NB4 (cell line): ENCODE results near the gene MRPL50.

Experiments
- DNase-seq: peaks from one replicate; pipeline ENCODE4 v3.0.0; 2010; ENCODE audit warnings: low read depth
- H3K4me3 ChIP-seq: one replicate; pipeline ENCODE4 v1.5.1; 2011; ENCODE audit warnings: mild to moderate bottlenecking, low read depth, low read length, moderate library complexity
- CTCF ChIP-seq: IDR thresholded peaks from one replicate; pipeline ENCODE4 v1.5.1; 2012; ENCODE audit warnings: low read depth, low read length
- MAX ChIP-seq: IDR thresholded peaks from 2 replicates; pipeline ENCODE4 v1.6.1; 2011; ENCODE audit warnings: low read depth, low read length
- MYC ChIP-seq: IDR thresholded peaks from 2 replicates; pipeline ENCODE4 v1.6.1; 2011; ENCODE audit warnings: low read depth, low read length
- POLR2A ChIP-seq: IDR thresholded peaks from 2 replicates; pipeline ENCODE4 v1.6.1; 2011; ENCODE audit warnings: mild to moderate bottlenecking; ENCODE audit not compliant: insufficient read length; ENCODE audit errors: extremely low read depth

The MRPL50 gene

GRCh38 chr9:101421653-101422065 lies 23.2 kb upstream of the MRPL50 start:
- TF ChIP-seq CTCF (no peak), POLR2A (no peak), MAX (no peak)
- DNase-seq, result no peak
- H3K4me3 ChIP-seq, result no peak overlapping the region

GRCh38 chr9:101419863-101420262 lies 21.4 kb upstream of the MRPL50 start:
- no peak overlapping the region for H3K4me3 ChIP-seq
- no peak for TF ChIP-seq POLR2A
- no peak for TF ChIP-seq CTCF
- no peak for TF ChIP-seq MYC
- TF ChIP-seq MAX, result no peak
- no peak for DNase-seq

GRCh38 chr9:101418518-101419430 lies 20.4 kb upstream of the MRPL50 start:
- H3K4me3 ChIP-seq, result no peak overlapping the region
- TF ChIP-seq MAX, result no peak
- no peak for TF ChIP-seq CTCF
- no peak for TF ChIP-seq POLR2A
- TF ChIP-seq MYC, result no peak
- DNase-seq, result no peak

GRCh38 chr9:101417977-101418376 lies 19.6 kb upstream of the MRPL50 start:
- DNase-seq, result no peak
- H3K4me3 ChIP-seq, result no peak overlapping the region
- no peak for TF ChIP-seq POLR2A
- TF ChIP-seq CTCF, result no peak
- no peak for TF ChIP-seq MAX

GRCh38 chr9:101417389-101417788 lies 19.0 kb upstream of the MRPL50 start:
- no peak overlapping the region for H3K4me3 ChIP-seq
- TF ChIP-seq CTCF, result no peak
- TF ChIP-seq MYC, result no peak
- no peak for TF ChIP-seq POLR2A
- TF ChIP-seq MAX, result no peak
- no peak for DNase-seq
